Hepatic stellate cell (primary cell): ENCODE data around the gene PPP2R5E.
"Not testable (repeated sequence)": the region's sequence is repeated elsewhere in the genome, so short reads cannot be mapped to it uniquely, and the experiment has no call there.

Source experiments
- DNase-seq: peaks from one replicate; pipeline ENCODE4 v3.0.0; 2011; ENCODE audit warnings: low spot score

Gene PPP2R5E

DNA sequence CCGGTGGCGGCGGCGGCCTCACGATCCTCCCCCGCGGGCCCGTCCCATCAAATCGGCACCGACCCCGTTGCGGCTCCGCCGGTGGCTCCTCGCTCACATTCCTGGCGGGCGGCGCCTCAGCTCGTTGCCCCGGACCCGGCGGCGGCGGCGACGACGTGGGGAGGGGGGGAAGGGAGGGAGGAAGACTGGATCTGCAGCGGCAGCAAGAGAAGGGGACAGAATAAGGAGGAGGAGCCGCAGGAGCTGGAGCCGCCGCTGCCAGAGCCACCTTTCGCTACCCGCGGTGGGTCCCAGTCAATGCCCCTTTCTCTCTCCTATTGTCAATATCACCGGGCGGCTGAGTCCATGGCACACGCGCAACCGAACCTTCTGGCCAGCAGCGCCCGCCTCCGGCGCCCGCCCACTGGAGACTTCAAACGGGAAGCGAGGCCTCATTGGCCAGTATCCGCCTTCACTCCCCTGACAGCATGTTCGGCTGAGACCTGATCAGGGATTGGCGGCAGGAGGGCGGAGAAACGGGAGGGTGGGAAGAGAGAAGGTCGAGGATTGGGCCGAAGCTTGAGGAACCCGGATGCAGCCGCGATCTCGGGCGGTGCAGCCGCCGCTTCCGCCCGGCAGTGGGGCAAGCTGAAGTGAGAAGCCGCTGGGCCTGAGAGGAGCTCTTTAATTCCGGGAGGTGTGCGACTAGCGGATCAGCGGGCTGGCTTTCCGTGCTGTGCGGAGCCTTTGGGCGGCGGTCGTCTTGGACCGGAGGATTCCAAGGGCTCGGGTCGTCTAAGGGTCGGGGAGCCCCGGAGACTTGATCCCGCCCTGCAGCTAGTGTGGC lies at the start of gene PPP2R5E:
TSS of gene PPP2R5E (minus strand) at position 378 of the 826 bp plus-strand sequence. CDS start 3,692 bp downstream, outside the sequence.
- peak; percentile 99 for DNase-seq

- not testable (repeated sequence) for DNase-seq
These were observed 39.9 kb upstream of the PPP2R5E start for GRCh38 chr14:63583046-63583445.

- DNase-seq: no peak
These were observed 38.3 kb upstream of the PPP2R5E start for GRCh38 chr14:63581491-63581890.

- DNase-seq: no peak
These were observed 35.1 kb upstream of the PPP2R5E start for GRCh38 chr14:63578300-63578699.

DNA sequence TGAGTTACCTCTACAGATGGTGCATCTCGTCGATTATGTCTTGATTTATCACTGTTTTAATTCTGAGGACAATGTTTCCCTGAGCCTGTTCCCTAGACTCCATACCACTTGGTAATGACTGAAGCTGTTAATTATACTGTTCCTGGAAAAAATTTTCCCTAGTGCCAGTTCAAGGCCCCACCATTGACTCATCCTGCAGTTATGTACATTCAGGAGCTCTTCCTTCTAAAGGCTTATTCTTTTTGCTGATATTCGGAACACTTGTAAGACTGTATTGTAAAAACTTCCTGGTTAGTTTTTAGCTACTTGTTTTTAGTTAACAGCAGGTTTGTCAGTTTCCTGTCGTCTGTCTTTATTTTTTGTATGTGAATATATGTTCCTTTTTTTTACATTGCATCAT lies 30.4 kb upstream of the PPP2R5E start:
- DNase-seq: no peak

GRCh38 chr14:63565448-63565847 lies 22.3 kb upstream of the PPP2R5E start:
- DNase-seq: no peak

- DNase-seq: peak; percentile 22
These were observed 21.1 kb upstream of the PPP2R5E start for GRCh38 chr14:63564318-63564717.

DNA sequence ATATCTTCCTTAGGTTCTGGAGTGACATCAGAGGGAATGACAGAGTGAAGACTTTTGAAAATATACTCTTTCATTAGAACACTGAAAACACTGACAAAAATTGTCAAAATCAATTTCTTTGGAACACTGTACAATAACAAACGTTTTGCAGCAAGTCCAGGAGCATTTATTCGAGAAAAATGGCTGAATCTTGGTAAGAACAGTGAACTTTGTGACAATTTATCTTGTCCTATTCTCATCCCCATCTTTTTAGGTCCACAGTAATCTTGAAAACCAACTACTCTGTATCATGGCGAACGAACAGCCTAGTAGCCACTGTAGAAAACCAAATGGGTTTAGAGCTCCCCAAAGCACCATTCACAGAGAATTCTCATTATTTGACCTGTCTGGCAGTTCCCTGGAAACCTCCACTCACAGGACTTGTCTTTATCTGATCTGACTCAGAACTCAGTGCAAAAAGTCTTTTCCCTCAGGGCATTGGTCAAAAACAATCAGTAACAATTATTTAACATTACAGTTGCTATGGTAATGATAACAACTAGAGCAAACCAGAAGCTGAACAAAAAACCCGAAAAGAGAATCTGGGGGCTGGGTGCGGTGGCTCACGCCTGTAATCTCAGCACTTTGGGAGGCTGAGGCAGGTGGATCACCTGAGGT lies 20.3 kb upstream of the PPP2R5E start:
- DNase-seq: peak; percentile 44

DNA sequence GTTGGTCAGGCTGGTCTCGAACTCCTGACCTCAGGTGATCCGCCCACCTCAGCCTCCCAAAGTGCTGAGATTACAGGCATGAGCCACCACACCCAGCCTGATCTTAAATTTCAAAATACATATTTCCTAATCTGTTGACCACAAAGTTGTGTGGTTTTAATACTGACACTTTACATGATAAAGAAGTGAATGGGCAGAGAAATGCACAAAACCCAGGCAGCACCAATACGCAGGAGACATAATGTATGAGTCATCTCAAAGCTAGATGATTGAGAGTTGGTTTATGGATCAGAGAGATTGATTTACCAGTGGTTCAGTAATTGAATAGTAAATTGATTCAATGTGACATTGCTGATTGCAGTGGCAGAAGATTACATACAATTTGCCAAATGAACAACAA lies 19.2 kb upstream of the PPP2R5E start:
- DNase-seq: no peak

DNA sequence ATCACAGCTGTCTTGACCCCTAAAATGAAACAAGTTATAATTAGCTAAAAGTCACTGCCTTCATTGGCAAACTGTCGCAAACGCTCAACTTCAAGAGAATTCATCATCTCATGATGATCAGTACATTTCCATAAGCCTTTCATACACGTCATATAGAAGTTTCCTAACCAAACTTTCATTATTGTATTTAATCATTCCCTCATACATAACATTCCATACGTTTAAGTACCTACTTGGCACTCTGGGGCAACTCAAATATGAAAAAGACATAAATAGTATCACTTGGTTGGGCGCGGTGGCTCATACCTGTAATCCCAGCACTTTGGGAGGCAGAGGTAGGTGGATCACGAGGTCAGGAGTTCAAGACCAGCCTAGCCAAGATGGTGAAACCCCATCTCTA lies 12.4 kb upstream of the PPP2R5E start:
- no peak for DNase-seq

DNA sequence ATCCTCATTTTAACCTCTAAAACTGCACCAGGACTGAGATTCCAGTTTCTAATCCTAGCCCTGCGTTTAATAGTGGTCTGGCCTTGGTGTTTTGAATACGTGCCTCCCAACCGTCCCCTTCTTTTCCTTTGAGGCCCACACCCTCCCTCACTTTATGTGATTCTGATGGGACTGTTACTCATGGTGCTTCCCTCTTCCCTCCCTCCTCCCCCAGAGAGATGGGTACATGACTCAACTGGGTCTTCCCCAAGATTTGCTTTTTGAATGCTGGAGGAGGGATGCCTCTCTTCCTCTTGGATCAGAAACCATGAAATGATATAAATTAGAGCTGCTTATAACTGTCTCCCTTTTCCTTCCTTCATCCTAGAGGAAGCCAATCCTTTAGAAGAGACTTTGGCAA lies 8.2 kb upstream of the PPP2R5E start:
- DNase-seq: peak; percentile 47

- DNase-seq: no peak
These were observed 4.7 kb upstream of the PPP2R5E start for GRCh38 chr14:63547798-63548335.

- no peak for DNase-seq
These were observed 2.3 kb upstream of the PPP2R5E start for GRCh38 chr14:63545431-63545830.

- DNase-seq: peak; percentile 62
These were observed 1.6 kb upstream of the PPP2R5E start for GRCh38 chr14:63544591-63545299.

DNA sequence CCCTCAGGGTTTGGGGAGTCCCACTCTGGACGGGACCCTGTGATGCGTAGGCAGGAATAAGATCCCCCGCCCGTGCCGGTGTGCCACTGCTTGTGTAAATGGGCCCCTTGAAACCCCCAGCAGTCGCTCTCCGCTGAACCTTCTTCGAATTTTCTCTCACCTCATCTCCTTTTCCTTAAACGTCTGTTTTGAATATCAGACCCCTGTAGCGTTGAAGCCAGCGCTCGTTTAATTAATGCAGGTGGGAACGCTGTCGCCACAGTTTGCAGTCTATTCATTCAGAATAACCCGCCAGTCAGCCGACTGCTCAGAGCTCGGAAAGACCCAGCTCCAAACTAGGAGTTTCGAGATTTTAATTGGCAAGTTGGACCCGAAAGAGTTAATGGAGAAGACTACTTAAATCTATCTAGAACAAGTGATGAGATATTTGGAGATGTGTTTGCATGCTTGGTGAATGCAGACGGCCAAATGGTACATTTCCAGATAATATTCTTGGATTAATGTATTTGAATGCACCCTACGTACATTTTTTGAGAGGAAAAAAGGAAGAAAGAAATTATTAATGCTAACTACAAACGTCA lies 739 bp upstream of the PPP2R5E start:
- no peak for DNase-seq

GRCh38 chr14:63542231-63542999 lies 762 bp downstream of the PPP2R5E start:
- peak; percentile 27 for DNase-seq

GRCh38 chr14:63535918-63536317 lies 7.3 kb downstream of the PPP2R5E start:
- no peak for DNase-seq

DNA sequence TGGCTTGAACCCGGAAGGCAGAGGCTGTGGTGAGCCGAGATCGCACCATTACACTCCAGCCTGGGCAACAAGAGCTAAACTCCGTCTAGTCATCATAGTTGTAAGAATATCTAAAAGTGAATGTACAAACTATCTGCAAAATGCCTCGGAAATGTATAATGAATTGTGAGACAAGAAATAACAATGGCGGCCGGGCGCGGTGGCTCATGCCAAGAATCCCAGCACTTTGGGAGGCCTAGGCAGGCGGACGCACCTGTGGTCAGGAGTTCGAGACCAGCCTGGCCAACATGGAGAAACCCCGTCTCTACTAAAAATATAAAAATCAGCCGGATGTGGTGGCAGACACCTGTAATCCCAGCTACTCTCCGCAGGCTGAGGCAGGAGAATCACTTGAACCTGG lies 9.7 kb downstream of the PPP2R5E start:
- no peak for DNase-seq

GRCh38 chr14:63524537-63525155 lies 18.5 kb downstream of the PPP2R5E start:
- no peak for DNase-seq

GRCh38 chr14:63523735-63524426 lies 19.3 kb downstream of the PPP2R5E start:
- no peak for DNase-seq
